ENCODE data around the gene TK2.
A peak's percentile ranks its signal among the peaks of the same experiment; 100 is the strongest.
"Not testable (repeated sequence)": the region's sequence is repeated elsewhere in the genome, so short reads cannot be mapped to it uniquely, and the experiment has no call there.

The TK2 gene

GRCh38 chr16:66519482-66520373 lies 30.2 kb downstream of the TK2 start:
- no peak for DNase-seq (ENCODE audit: low spot score)

DNA sequence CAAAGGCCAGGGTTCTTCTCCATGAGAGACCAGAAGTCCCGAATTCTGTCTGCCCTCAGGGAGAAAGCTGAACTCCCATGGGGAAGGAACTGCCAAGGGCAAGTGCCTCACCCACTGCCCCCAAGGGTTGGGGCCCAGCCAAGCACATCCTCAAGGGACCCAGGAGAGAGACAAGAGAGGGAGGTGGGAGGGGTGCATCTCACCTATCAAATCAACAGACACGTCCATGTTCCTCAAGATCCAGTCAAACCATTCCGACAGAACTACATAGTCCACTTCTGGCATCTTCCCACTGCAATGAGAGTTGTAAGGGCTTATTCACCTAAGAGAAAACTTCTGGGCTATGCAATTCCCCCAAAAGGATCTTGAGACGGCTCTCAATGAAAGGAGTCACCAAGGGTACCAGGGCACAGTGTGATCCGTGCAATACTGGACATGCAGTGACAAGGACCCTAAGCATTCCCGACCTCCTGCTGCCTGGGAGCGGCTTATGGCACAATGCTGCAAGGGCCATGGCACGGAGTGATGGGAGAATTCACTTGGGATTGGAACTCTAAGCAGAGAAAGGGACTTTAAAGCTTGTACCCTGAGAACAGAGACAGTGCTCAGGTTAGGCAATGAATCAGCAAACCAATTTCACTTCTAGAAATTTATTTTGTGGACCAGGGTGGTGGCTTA lies 32.2 kb downstream of the TK2 start:
- DNase-seq (ENCODE audit: low spot score) = no peak

DNA sequence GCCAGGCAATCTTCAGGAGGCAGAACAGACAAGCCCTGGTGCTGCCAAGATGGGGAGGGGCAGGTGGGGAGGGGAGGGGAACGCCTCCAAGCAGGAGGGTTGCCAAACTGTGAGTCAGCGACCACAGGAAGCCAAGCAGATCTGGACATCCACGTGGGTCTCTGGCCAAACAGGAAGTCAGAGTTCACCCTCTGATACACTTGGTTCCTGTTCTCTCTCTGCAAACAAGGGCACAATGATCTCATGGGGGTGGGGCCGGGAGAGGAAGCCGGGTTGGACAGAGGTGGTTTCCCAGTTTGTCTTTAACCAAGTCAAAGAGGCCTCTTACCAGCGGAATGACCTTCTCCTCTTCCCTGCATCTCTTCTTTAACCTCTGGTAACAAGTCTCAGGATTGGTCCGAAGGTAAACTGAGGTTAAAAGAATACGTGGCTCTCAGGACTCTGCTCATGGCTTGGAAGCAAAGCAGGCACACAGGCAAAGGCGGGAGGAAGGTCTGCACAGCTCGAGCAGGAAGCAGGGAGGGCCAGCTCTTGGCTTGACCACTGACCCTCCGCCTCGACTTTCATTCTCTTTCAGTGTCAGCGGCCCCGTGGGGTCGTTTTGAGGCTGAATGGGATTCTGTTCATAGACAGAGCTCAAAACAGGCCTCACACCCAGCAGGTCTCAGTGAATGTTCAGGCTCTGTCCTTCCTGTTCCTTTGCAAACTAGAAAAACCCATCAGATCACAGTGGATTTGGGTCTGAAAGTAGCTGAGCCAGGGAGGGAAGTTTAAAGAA lies 32.9 kb downstream of the TK2 start:
- peak; percentile 91 for DNase-seq (ENCODE audit: low spot score)

- DNase-seq (ENCODE audit: low spot score) = no peak
These were observed 33.5 kb downstream of the TK2 start for GRCh38 chr16:66516509-66516807.

- peak; percentile 47 for DNase-seq (ENCODE audit: low spot score)
These were observed 34.1 kb downstream of the TK2 start for GRCh38 chr16:66515596-66516508.

GRCh38 chr16:66514980-66515595 lies 34.8 kb downstream of the TK2 start:
- DNase-seq (ENCODE audit: low spot score) = not testable (repeated sequence)

DNA sequence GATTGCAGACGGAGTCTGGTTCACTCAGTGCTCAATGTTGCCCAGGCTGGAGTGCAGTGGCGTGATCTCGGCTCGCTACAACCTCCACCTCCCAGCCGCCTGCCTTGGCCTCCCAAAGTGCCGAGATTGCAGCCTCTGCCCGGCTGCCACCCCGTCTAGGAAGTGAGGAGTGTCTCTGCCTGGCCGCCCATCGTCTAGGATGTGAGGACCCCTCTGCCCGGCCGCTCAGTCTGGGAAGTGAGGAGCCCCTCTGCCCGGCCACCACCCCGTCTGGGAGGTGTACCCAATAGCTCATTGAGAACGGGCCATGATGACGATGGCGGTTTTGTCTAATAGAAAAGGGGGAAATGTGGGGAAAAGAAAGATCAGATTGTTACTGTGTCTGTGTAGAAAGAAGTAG lies 35.5 kb downstream of the TK2 start:
- DNase-seq (ENCODE audit: low spot score) = not testable (repeated sequence)

DNA sequence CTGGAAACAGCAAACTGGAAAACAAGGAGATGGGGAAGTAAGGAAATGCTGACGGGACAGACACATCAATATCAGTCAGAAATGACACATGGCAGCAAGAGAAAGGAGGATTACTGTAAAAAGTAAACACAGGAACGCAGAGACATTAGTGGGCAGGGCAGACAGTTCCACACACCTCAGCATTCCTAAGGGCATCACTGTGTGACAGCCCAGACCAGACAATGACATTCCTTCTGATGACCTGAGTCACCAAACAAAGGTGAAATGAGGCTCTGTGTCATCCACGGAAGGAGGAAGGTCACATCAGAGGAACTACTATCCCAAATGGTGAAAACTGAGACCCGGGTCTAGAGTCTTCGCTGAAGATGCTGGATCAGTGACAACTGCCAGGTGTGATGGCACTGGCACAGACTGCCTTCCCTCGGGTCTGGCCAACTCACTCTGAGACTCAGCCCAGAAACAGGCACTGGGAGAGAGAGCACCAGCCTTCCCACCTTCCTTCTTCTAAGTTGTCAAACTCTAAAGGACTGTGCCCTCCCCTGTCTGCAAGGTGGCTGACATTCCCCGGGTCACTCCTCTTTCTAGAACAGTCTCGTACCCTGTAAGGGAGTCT lies 36.7 kb downstream of the TK2 start:
- no peak for DNase-seq (ENCODE audit: low spot score)

DNA sequence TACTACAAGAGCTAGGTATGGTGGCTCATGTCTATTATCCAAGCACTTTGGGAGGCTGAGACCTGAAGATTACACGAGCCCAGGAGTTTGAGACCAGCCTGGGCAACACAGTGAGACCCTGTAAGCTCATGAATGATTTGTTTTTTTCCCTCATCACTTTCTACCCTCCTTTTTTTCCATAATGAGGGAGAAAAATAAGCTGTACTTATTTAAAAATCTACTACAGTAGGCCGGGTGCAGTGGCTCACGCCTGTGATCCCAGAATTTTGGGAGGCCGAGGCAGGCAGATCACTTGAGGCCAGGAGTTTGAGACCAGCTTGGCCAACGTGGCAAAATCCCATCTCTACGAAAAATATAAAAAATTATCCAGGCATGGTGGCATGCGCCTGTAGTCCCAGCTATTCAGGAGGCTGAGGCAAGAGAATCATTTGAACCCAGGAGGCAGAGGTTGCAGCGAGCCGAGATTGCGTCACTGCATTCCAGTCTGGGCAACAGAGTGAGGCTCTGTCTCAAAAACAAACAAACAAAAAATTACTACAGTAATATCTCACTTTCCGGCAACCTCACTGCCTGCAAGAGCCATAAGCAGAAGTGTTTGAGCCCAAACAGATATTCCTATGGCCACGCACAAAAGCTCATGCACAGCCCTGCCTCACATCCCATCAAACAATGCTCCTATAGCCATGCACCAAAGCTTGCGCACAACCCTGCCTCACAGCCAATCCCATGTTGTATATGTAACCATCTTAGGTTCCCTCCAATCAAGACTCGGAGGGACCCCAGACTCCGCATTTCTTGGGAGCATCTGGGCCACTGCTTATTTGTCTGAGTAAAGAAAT lies 37.4 kb downstream of the TK2 start:
- DNase-seq (ENCODE audit: low spot score) = no peak

- no peak for DNase-seq (ENCODE audit: low spot score)
These were observed 38.2 kb downstream of the TK2 start for GRCh38 chr16:66511602-66512271.

- no peak for DNase-seq (ENCODE audit: low spot score)
These were observed 39.0 kb downstream of the TK2 start for GRCh38 chr16:66510711-66511601.

GRCh38 chr16:66510298-66510697 lies 39.6 kb downstream of the TK2 start:
- no peak for DNase-seq (ENCODE audit: low spot score)

DNA sequence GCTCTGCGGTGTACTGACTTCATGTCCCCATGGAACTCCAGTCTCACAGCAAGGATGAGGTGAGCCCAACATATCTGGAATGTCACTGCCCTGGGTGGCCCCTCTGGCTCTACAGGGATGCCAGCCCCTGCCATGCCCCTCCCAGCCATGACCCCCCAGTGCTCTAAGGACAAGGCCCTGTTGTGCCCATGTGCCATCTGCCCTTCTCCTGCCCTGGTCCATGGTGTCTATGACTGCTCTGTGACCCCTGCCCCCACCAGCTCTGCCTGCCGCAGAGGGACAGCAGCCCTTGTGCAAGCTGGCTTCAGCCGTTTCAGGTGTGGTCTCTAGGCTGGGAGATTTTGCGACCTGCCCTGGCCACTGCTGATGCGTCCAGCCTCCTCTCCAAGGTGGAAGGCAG lies 40.3 kb downstream of the TK2 start:
- no peak for DNase-seq (ENCODE audit: low spot score)

- no peak for DNase-seq (ENCODE audit: low spot score)
These were observed 40.9 kb downstream of the TK2 start for GRCh38 chr16:66508914-66509496.

DNA sequence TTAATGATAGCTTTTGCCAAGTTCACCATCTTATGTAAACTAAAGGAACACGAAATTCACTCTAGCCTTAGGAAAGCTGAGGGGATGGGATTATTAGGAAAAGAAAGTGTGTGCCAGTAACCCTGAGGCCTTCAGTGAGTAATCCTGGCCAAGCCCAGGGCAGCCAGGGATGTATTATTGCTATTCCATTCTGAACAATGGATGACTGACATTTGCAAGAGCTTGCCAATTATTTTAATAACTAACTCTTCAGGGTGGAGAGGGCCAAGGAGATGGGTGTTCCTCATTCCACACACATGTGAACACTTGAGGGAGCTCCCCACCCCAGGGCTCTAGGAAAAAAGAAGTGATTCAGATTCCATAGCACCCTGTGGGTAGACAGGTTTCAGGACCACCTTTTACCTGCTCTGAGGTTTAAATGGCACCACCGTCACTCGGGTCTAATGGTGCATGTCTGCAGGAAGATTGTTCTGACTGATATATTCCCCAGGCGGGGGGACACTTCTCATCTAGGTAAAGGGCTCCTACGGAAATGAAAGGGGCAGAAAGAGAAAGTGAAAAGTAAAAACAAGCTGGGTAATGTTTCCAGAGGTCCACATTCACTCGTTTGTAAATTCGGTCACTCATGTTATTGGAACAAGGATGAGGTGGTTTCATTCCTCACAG lies 41.5 kb downstream of the TK2 start:
- DNase-seq (ENCODE audit: low spot score) = no peak

GRCh38 chr16:66507731-66508239 lies 42.1 kb downstream of the TK2 start:
- no peak for DNase-seq (ENCODE audit: low spot score)

GRCh38 chr16:66503612-66504011 lies 46.3 kb downstream of the TK2 start:
- no peak for DNase-seq (ENCODE audit: low spot score)
